ENCODE data around the gene TSPAN8. TPM values are rescaled to one million over a fixed set of nuclear protein-coding genes. Genes with fewer than 3 reads are reported as not detected.

The TSPAN8 gene
- total and polyA plus RNA-seq, 4 donors: 1.4 to 187 (median 11.9) TPM

DNA sequence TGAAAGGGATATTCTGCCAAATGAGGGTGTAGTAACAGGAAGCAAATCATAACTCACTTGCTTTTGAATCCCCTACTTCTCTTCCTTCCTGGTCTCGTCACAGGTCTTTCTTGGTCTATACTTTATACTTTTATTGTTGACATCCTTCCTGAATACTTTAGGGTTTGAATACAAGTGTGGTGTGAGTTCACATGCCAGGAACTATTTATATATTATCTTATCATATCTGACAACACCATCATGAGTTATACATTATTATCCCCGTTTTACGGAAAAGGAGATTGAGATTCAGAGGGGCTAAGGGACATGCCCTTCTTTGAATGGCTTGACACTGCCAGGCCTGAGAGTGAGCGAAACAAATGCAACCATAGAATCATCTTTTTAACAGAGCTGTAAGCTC lies 33.0 kb upstream of the TSPAN8 start:
- 68 to 69% methylated on average over 4 of the region's 4 CpGs for WGBS, 2 donors
- no peak for ATAC-seq (ENCODE audit: low FRiP score)
- H3K27ac ChIP-seq (ENCODE audit: low read depth in 1 of 2, low read length in 2 of 2): no peak overlapping the region

DNA sequence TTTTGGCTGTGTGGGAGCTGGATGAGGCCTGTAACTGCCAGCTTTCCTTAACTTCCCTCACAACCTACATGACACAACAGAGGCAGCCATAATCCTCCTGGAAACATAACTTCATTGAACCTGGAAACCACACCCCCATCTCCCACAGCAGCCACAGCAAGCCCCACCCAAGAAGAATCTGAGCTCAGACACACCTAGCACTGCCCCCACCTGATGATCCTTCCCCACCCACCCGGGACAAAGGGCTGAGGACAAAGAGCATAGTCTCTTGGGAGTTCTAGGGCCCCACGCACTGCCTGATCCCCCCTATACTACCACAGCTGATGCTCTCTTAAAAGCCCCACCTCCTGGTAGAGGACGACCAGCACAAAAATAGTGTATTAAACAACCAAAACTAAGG lies 29.6 kb upstream of the TSPAN8 start:
- Histone ChIP-seq H3K27ac (ENCODE audit: low read depth in 1 of 2, low read length in 2 of 2) (no peak overlapping the region), H3K36me3 (ENCODE audit: control insufficient read depth in 1 of 2, insufficient read depth in 2 of 2, low read length in 1 of 2) (no peaks in the 10 kb centered on the region), H3K27me3 (ENCODE audit: control insufficient read depth in 1 of 2, insufficient read depth in 2 of 2, low read length in 1 of 2) (no peaks in the 10 kb centered on the region), H3K4me1 (ENCODE audit: control insufficient read depth in 1 of 2, insufficient read depth in 2 of 2, low read length in 2 of 2) (no peaks in the 10 kb centered on the region), H3K9me3 (ENCODE audit: control insufficient read depth, low read length) (no peaks in the 10 kb centered on the region), H3K4me3 (ENCODE audit: low read length in 2 of 2) (no peak overlapping the region)
- ATAC-seq (ENCODE audit: low FRiP score) (no peak), DNase-seq (no peak)
- WGBS, 2 donors: 89 to 90% methylated on average over 3 of the region's 3 CpGs
- intact Hi-C loops (cut with DNase I): no loop called here

More for the DNA sequence above, 33.0 kb upstream of the TSPAN8 start:
- Histone ChIP-seq H3K27me3 (ENCODE audit: control insufficient read depth in 1 of 2, insufficient read depth in 2 of 2, low read length in 1 of 2) (no peaks in the 10 kb centered on the region), H3K36me3 (ENCODE audit: control insufficient read depth in 1 of 2, insufficient read depth in 2 of 2, low read length in 1 of 2) (no peaks in the 10 kb centered on the region), H3K4me1 (ENCODE audit: control insufficient read depth in 1 of 2, insufficient read depth in 2 of 2, low read length in 2 of 2) (no peaks in the 10 kb centered on the region), H3K9me3 (ENCODE audit: control insufficient read depth, low read length) (no peaks in the 10 kb centered on the region), H3K4me3 (ENCODE audit: low read length in 2 of 2) (no peak overlapping the region)
- no peak for DNase-seq
- intact Hi-C loops (cut with DNase I): no loop called here

DNA sequence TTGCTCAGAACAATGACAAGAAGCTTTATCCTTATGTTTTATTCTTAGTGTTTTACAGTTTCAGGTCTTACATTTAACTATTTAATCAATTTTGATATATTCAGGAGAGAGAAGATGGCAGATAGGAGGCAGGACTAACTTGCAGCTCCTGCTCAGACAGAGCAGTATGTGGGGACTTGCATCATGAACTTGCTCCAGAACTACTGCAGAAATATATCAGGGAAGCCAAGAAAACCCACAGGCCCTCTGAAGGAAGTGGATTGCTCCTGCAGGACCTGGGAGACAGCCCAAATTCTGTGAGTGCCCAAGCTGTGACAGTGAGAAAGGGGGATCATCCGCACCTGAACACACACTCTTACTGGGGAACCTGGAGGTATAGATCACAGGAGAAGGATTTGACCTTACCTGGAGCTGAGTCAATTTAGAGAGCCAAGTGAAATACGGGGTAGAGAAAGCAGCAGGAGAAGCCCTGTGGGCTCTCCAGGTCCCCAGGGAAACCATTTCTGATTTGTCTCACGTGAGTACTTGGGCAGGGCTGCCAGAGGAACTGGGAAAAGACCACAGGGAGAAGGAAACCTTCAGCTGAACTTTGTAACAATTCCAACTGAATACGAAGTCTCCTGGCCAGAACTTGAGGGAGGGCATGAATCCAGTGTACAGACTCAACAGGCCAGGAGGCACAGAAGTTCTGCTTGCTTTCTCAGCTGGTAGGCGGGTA lies 28.9 kb upstream of the TSPAN8 start:
- Histone ChIP-seq H3K9me3 (ENCODE audit: control insufficient read depth, low read length) (no peaks in the 10 kb centered on the region), H3K4me1 (ENCODE audit: control insufficient read depth in 1 of 2, insufficient read depth in 2 of 2, low read length in 2 of 2) (no peaks in the 10 kb centered on the region), H3K27ac (ENCODE audit: low read depth in 1 of 2, low read length in 2 of 2) (no peak overlapping the region), H3K27me3 (ENCODE audit: control insufficient read depth in 1 of 2, insufficient read depth in 2 of 2, low read length in 1 of 2) (no peaks in the 10 kb centered on the region), H3K36me3 (ENCODE audit: control insufficient read depth in 1 of 2, insufficient read depth in 2 of 2, low read length in 1 of 2) (no peaks in the 10 kb centered on the region), H3K4me3 (ENCODE audit: low read length in 2 of 2) (no peak overlapping the region)
- intact Hi-C loops (cut with DNase I): no loop called here
- no peak for ATAC-seq (ENCODE audit: low FRiP score)
- 22 to 24% methylated on average over 5 of the region's 5 CpGs for WGBS, 2 donors
- DNase-seq: peak in 1 of 2 donors; percentile 45

DNA sequence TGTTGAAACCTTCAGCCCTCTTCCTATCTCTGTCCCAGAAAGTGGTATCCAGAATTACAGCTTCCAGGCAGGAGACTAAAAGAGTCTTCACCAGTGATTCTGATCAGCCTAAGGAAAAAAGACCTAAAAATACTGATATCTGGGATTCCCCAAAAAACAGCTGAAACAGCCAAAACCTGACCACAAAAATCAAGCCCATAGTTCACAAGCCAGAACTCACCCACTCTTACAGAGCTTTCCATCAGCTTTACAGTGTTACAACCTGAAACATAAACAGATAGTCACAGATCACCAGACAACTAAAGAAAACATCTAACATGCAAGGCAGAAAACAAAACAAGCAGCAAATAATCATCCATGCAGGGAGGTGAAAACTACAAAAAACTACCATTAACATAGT lies 26.0 kb upstream of the TSPAN8 start:
- DNase-seq: no peak
- Histone ChIP-seq H3K36me3 (ENCODE audit: control insufficient read depth in 1 of 2, insufficient read depth in 2 of 2, low read length in 1 of 2) (no peaks in the 10 kb centered on the region), H3K4me1 (ENCODE audit: control insufficient read depth in 1 of 2, insufficient read depth in 2 of 2, low read length in 2 of 2) (no peaks in the 10 kb centered on the region), H3K27ac (ENCODE audit: low read depth in 1 of 2, low read length in 2 of 2) (no peak overlapping the region), H3K9me3 (ENCODE audit: control insufficient read depth, low read length) (no peaks in the 10 kb centered on the region), H3K4me3 (ENCODE audit: low read length in 2 of 2) (no peak overlapping the region), H3K27me3 (ENCODE audit: control insufficient read depth in 1 of 2, insufficient read depth in 2 of 2, low read length in 1 of 2) (no peaks in the 10 kb centered on the region)
- ATAC-seq (ENCODE audit: low FRiP score): no peak
- intact Hi-C loops (cut with DNase I): no loop called here

DNA sequence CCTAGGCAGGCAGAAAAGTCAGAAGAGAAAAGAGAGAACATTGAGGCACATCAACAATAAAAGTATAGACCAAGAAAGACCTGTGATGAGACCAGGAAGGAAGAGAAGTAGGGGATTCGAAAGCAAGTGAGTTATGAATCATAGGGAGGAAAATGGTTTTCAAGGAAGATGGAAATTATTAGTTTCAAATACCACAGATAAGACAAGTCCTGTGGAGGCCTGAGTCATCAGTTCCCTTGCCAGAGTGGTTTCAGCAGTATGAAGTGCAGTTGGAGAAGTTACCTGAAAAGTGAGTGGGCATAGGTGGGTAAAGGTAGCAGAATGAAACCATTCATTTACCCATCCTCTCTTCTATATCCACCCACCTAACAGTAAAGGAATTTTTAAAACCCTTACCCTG lies 25.2 kb upstream of the TSPAN8 start:
- DNase-seq (peak in 1 of 2 donors; percentile 54), ATAC-seq (ENCODE audit: low FRiP score) (peak; percentile 38)
- Histone ChIP-seq H3K4me1 (ENCODE audit: control insufficient read depth in 1 of 2, insufficient read depth in 2 of 2, low read length in 2 of 2) (no peaks in the 10 kb centered on the region), H3K36me3 (ENCODE audit: control insufficient read depth in 1 of 2, insufficient read depth in 2 of 2, low read length in 1 of 2) (no peaks in the 10 kb centered on the region), H3K27ac (ENCODE audit: low read depth in 1 of 2, low read length in 2 of 2) (no peak overlapping the region), H3K9me3 (ENCODE audit: control insufficient read depth, low read length) (no peaks in the 10 kb centered on the region), H3K27me3 (ENCODE audit: control insufficient read depth in 1 of 2, insufficient read depth in 2 of 2, low read length in 1 of 2) (no peaks in the 10 kb centered on the region), H3K4me3 (ENCODE audit: low read length in 2 of 2) (no peak overlapping the region)
- WGBS, 2 donors: 44 to 60% methylated on average over 1 of the region's 1 CpG
- intact Hi-C loops (cut with DNase I): no loop called here

DNA sequence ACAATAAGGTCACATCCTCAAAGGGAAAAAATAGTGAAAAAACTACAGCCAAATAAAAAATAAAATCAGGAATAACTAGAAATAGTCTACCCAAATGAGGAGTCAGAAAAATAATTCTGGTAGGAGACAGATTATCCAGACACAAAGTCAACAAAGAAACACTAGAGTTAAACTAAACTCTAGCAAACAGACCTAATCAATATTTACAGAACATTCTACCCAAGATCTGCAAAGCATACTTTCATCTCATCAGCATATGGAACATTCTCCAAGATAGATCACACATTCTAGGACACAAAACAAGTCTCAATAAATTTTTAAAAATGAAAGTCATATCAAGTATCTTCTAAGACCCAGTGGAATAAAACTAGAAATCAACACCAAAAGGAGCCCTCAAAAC lies 20.4 kb upstream of the TSPAN8 start:
- no peak overlapping the region for H3K4me3 ChIP-seq (ENCODE audit: low read length in 2 of 2)
- H3K27me3 ChIP-seq (ENCODE audit: control insufficient read depth in 1 of 2, insufficient read depth in 2 of 2, low read length in 1 of 2): no peaks in the 10 kb centered on the region
- intact Hi-C loops (cut with DNase I): no loop called here
- ATAC-seq (ENCODE audit: low FRiP score): no peak
- no peaks in the 10 kb centered on the region for H3K4me1 ChIP-seq (ENCODE audit: control insufficient read depth in 1 of 2, insufficient read depth in 2 of 2, low read length in 2 of 2)
- H3K27ac ChIP-seq (ENCODE audit: low read depth in 1 of 2, low read length in 2 of 2): no peak overlapping the region
- no peaks in the 10 kb centered on the region for H3K9me3 ChIP-seq (ENCODE audit: control insufficient read depth, low read length)
- no peaks in the 10 kb centered on the region for H3K36me3 ChIP-seq (ENCODE audit: control insufficient read depth in 1 of 2, insufficient read depth in 2 of 2, low read length in 1 of 2)
- no peak for DNase-seq

DNA sequence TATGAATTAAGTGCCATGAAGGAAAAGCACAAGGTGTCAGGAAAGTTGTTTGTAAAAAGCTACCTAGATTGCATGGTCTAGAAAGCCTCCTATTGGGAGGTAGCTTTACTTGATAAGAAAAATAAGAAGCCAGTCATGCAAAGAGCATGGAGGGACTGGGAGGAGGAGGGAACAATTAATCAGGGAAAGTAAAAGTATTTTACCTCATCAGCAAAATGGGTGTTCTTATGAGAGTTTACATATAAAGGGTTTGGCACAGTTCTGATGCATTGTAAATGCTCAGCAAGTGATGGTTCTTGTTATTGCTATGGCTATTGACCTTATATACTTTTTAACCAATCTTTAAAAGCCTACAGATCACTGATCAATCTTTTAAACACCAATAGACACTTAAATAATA lies 17.0 kb upstream of the TSPAN8 start:
- intact Hi-C loops (cut with DNase I): no loop called here
- ATAC-seq (ENCODE audit: low FRiP score) (no peak), DNase-seq (no peak)
- Histone ChIP-seq H3K27me3 (ENCODE audit: control insufficient read depth in 1 of 2, insufficient read depth in 2 of 2, low read length in 1 of 2) (no peaks in the 10 kb centered on the region), H3K4me3 (ENCODE audit: low read length in 2 of 2) (no peak overlapping the region), H3K36me3 (ENCODE audit: control insufficient read depth in 1 of 2, insufficient read depth in 2 of 2, low read length in 1 of 2) (no peaks in the 10 kb centered on the region), H3K27ac (ENCODE audit: low read depth in 1 of 2, low read length in 2 of 2) (no peak overlapping the region), H3K4me1 (ENCODE audit: control insufficient read depth in 1 of 2, insufficient read depth in 2 of 2, low read length in 2 of 2) (no peaks in the 10 kb centered on the region), H3K9me3 (ENCODE audit: control insufficient read depth, low read length) (no peaks in the 10 kb centered on the region)

DNA sequence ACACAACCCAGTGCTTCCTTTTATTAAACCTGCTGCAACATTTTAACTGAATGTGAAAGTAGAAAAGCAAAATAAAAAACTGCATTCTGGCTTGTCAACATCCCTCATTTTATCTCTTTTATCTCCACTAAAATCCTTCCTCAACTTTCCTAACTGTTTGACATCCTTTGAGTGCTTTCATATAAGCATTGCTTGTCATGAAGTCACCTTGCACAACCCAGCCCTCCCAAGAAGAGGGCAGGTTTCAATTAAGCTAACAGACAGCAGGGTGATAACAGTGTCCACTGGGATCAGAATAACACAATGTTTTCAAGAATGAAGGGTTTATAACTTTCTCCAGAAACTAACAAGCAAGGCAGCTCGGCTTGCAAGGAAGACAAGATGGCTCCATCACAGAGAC lies 16.3 kb upstream of the TSPAN8 start:
- intact Hi-C loops (cut with DNase I): no loop called here
- Histone ChIP-seq H3K27me3 (ENCODE audit: control insufficient read depth in 1 of 2, insufficient read depth in 2 of 2, low read length in 1 of 2) (no peaks in the 10 kb centered on the region), H3K4me1 (ENCODE audit: control insufficient read depth in 1 of 2, insufficient read depth in 2 of 2, low read length in 2 of 2) (no peaks in the 10 kb centered on the region), H3K4me3 (ENCODE audit: low read length in 2 of 2) (no peak overlapping the region), H3K36me3 (ENCODE audit: control insufficient read depth in 1 of 2, insufficient read depth in 2 of 2, low read length in 1 of 2) (no peaks in the 10 kb centered on the region), H3K9me3 (ENCODE audit: control insufficient read depth, low read length) (no peaks in the 10 kb centered on the region), H3K27ac (ENCODE audit: low read depth in 1 of 2, low read length in 2 of 2) (no peak overlapping the region)
- DNase-seq (no peak), ATAC-seq (ENCODE audit: low FRiP score) (no peak)
- WGBS, 2 donors: 48 to 55% methylated on average over 1 of the region's 1 CpG

DNA sequence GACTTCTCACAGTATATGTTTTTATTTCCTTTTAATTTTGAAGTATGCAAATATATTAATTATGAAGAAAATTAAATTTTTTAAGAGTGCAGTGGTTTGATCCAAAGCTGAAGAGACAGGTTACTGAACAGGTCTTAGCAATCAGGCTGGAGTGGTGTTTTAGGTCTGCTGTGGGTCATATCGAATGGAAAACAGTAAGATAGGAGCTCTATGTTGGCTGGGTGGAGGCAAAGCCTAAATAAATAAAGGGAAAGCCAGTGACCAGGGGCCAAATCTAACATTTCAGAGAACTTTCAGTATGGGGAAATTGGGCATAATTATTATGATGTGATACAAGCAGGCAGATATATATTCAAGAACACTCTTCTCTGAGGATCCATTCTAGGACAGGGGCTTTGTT lies 12.7 kb upstream of the TSPAN8 start:
- H3K9me3 ChIP-seq (ENCODE audit: control insufficient read depth, low read length): no peaks in the 10 kb centered on the region
- H3K4me3 ChIP-seq (ENCODE audit: low read length in 2 of 2): no peak overlapping the region
- H3K4me1 ChIP-seq (ENCODE audit: control insufficient read depth in 1 of 2, insufficient read depth in 2 of 2, low read length in 2 of 2): no peaks in the 10 kb centered on the region
- DNase-seq (no peak), ATAC-seq (ENCODE audit: low FRiP score) (no peak)
- H3K36me3 ChIP-seq (ENCODE audit: control insufficient read depth in 1 of 2, insufficient read depth in 2 of 2, low read length in 1 of 2): no peaks in the 10 kb centered on the region
- intact Hi-C loops (cut with DNase I): no loop called here
- no peaks in the 10 kb centered on the region for H3K27me3 ChIP-seq (ENCODE audit: control insufficient read depth in 1 of 2, insufficient read depth in 2 of 2, low read length in 1 of 2)
- WGBS, 2 donors: 6 to 12% methylated on average over 1 of the region's 1 CpG
- no peak overlapping the region for H3K27ac ChIP-seq (ENCODE audit: low read depth in 1 of 2, low read length in 2 of 2)
